ENCODE results near the gene ZNF74. TPM values are rescaled to one million over a fixed set of nuclear protein-coding genes. Genes with fewer than 3 reads are reported as not detected.
"Not testable (repeated sequence)": the region's sequence is repeated elsewhere in the genome, so short reads cannot be mapped to it uniquely, and the experiment has no call there.

The ZNF74 gene
- 1 to 10 TPM; 3.0 to 6.9 (median 4.9) TPM for total RNA-seq

GRCh38 chr22:20393705-20394476, at the start of gene ZNF74:
TSS of gene ZNF74 (plus strand) at chr22:20394151. CDS start at chr22:20394629, 478 bp downstream.
- H3K36me3 ChIP-seq: no peaks in the 10 kb centered on the region
- no peaks in the 10 kb centered on the region for H3K9me3 ChIP-seq
- peaks cover 6 to 12% of the 10 kb centered on the region in 2 donors for H3K4me1 ChIP-seq
- ATAC-seq (peak; percentile 95 to 96), DNase-seq (peak; percentile 69 to 81)
- in situ Hi-C loops (cut with MboI; ENCODE audit: low sequenced_read_pairs in 4 of 4) (no loop called here), intact Hi-C loops (cut with DNase I; ENCODE audit: low total_unique reads) (no loop called here)
- peak within 1 kb of the TSS; percentile 63 to 73 (median 70) for H3K27ac ChIP-seq
- H3K4me3 ChIP-seq: peak within 1 kb of the TSS; percentile 61 to 88 (median 72)
- TF ChIP-seq CTCF (IDR thresholded peaks at IDR 0.05 in 4 of 5, conservative IDR thresholded peaks at IDR 0.05 in 1 of 5): no peak
- peak; percentile 24 to 28 for TF ChIP-seq POLR2A (IDR thresholded peaks at IDR 0.05)
- no peaks in the 10 kb centered on the region for H3K27me3 ChIP-seq

- intact Hi-C loops (cut with DNase I; ENCODE audit: low total_unique reads); H3K4me1 ChIP-seq; H3K4me3 ChIP-seq; ATAC-seq; H3K36me3 ChIP-seq; H3K9me3 ChIP-seq; H3K27ac ChIP-seq; H3K27me3 ChIP-seq; in situ Hi-C loops (cut with MboI; ENCODE audit: low sequenced_read_pairs in 4 of 4); DNase-seq: not testable (repeated sequence)
Observed at GRCh38 chr22:20346553-20346952, 47.4 kb upstream of the ZNF74 start.

GRCh38 chr22:20352536-20352935, 41.4 kb upstream of the ZNF74 start:
- H3K4me3 ChIP-seq; H3K27ac ChIP-seq; H3K27me3 ChIP-seq; ATAC-seq; H3K36me3 ChIP-seq; in situ Hi-C loops (cut with MboI; ENCODE audit: low sequenced_read_pairs in 4 of 4); H3K9me3 ChIP-seq; intact Hi-C loops (cut with DNase I; ENCODE audit: low total_unique reads); DNase-seq; H3K4me1 ChIP-seq: not testable (repeated sequence)

GRCh38 chr22:20354238-20354975, 39.5 kb upstream of the ZNF74 start:
- Histone ChIP-seq H3K4me1 (no peaks in the 10 kb centered on the region), H3K4me3 (no peak overlapping the region), H3K36me3 (no peaks in the 10 kb centered on the region), H3K9me3 (no peaks in the 10 kb centered on the region), H3K27me3 (no peaks in the 10 kb centered on the region), H3K27ac (no peak overlapping the region)
- TF ChIP-seq CTCF (IDR thresholded peaks at IDR 0.05 in 4 of 5, conservative IDR thresholded peaks at IDR 0.05 in 1 of 5): no peak
- no peak for TF ChIP-seq POLR2A (IDR thresholded peaks at IDR 0.05)
- no peak for DNase-seq
- no peak for ATAC-seq
- intact Hi-C loops (cut with DNase I; ENCODE audit: low total_unique reads) (no loop called here), in situ Hi-C loops (cut with MboI; ENCODE audit: low sequenced_read_pairs in 4 of 4) (no loop called here)

- ATAC-seq; H3K36me3 ChIP-seq; H3K27me3 ChIP-seq; H3K4me3 ChIP-seq; H3K27ac ChIP-seq; H3K4me1 ChIP-seq; in situ Hi-C loops (cut with MboI; ENCODE audit: low sequenced_read_pairs in 4 of 4); DNase-seq; H3K9me3 ChIP-seq; intact Hi-C loops (cut with DNase I; ENCODE audit: low total_unique reads): not testable (repeated sequence)
Observed at GRCh38 chr22:20355939-20356636, 37.9 kb upstream of the ZNF74 start.

GRCh38 chr22:20356906-20357305, 37.0 kb upstream of the ZNF74 start:
- DNase-seq; intact Hi-C loops (cut with DNase I; ENCODE audit: low total_unique reads); H3K27me3 ChIP-seq; ATAC-seq; in situ Hi-C loops (cut with MboI; ENCODE audit: low sequenced_read_pairs in 4 of 4); H3K4me3 ChIP-seq; H3K36me3 ChIP-seq; H3K27ac ChIP-seq; H3K9me3 ChIP-seq; H3K4me1 ChIP-seq: not testable (repeated sequence)

GRCh38 chr22:20357967-20358366, 36.0 kb upstream of the ZNF74 start:
- H3K36me3 ChIP-seq; ATAC-seq; H3K4me3 ChIP-seq; H3K9me3 ChIP-seq; H3K27ac ChIP-seq; intact Hi-C loops (cut with DNase I; ENCODE audit: low total_unique reads); H3K27me3 ChIP-seq; in situ Hi-C loops (cut with MboI; ENCODE audit: low sequenced_read_pairs in 4 of 4); H3K4me1 ChIP-seq; DNase-seq: not testable (repeated sequence)

- H3K27me3 ChIP-seq; H3K9me3 ChIP-seq; DNase-seq; in situ Hi-C loops (cut with MboI; ENCODE audit: low sequenced_read_pairs in 4 of 4); H3K4me1 ChIP-seq; ATAC-seq; H3K4me3 ChIP-seq; intact Hi-C loops (cut with DNase I; ENCODE audit: low total_unique reads); H3K36me3 ChIP-seq; H3K27ac ChIP-seq: not testable (repeated sequence)
Observed at GRCh38 chr22:20358503-20359239, 35.3 kb upstream of the ZNF74 start.

- H3K4me3 ChIP-seq; DNase-seq; intact Hi-C loops (cut with DNase I; ENCODE audit: low total_unique reads); H3K9me3 ChIP-seq; H3K36me3 ChIP-seq; H3K27ac ChIP-seq; ATAC-seq; H3K4me1 ChIP-seq; H3K27me3 ChIP-seq; in situ Hi-C loops (cut with MboI; ENCODE audit: low sequenced_read_pairs in 4 of 4): not testable (repeated sequence)
Observed at GRCh38 chr22:20360261-20360660, 33.7 kb upstream of the ZNF74 start.
